T-helper 2 cell treated with Interferon-gamma antibody and Interleukin-4, amounts not matched to agents 5 μg/mL and 100 μg/mL, for 36 hours (primary cell): Measurements from ENCODE around the gene MATN1.

Experiments
- DNase-seq: peaks from one replicate; pipeline ENCODE4 v3.0.0; 2021; ENCODE audit warnings: low spot score
- H3K27ac Mint-ChIP-seq: one replicate; pipeline ENCODE4 v1.8.0; 2021; ENCODE audit warnings: mild to moderate bottlenecking, mixed read lengths
- H3K27me3 Mint-ChIP-seq: one replicate; pipeline ENCODE4 v1.8.0; 2021; ENCODE audit warnings: low read depth, mixed read lengths
- H3K36me3 Mint-ChIP-seq: one replicate; pipeline ENCODE4 v1.8.0; 2021; ENCODE audit warnings: low read depth, mixed read lengths
- H3K4me1 Mint-ChIP-seq: one replicate; pipeline ENCODE4 v1.8.0; 2021; ENCODE audit warnings: low read depth, mixed read lengths
- H3K4me3 Mint-ChIP-seq: one replicate; pipeline ENCODE4 v1.8.0; 2022; ENCODE audit warnings: mild to moderate bottlenecking, moderate library complexity, mixed read lengths
- H3K9me3 Mint-ChIP-seq: one replicate; pipeline ENCODE4 v1.8.0; 2021; ENCODE audit warnings: mixed read lengths

MATN1 gene

GRCh38 chr1:30665216-30666010 is 58.0 kb downstream of the MATN1 start:
- H3K27ac Mint-ChIP-seq, result no peak overlapping the region
- H3K27me3 Mint-ChIP-seq, result peaks cover 3% of the 10 kb centered on the region
- H3K9me3 Mint-ChIP-seq, result no peaks in the 10 kb centered on the region
- H3K4me1 Mint-ChIP-seq, result no peaks in the 10 kb centered on the region
- no peak overlapping the region for H3K4me3 Mint-ChIP-seq
- no peaks in the 10 kb centered on the region for H3K36me3 Mint-ChIP-seq
- DNase-seq, result no peak

- Mint-ChIP-seq H3K9me3 (no peaks in the 10 kb centered on the region), H3K27me3 (peaks cover 3% of the 10 kb centered on the region), H3K36me3 (no peaks in the 10 kb centered on the region), H3K4me1 (no peaks in the 10 kb centered on the region), H3K27ac (no peak overlapping the region), H3K4me3 (no peak overlapping the region)
- no peak for DNase-seq
Measured at GRCh38 chr1:30664103-30664755, 59.2 kb downstream of the MATN1 start.

GRCh38 chr1:30663596-30664091 is 59.7 kb downstream of the MATN1 start:
- H3K27me3 Mint-ChIP-seq, result peaks cover 3% of the 10 kb centered on the region
- DNase-seq, result no peak
- no peaks in the 10 kb centered on the region for H3K36me3 Mint-ChIP-seq
- H3K4me1 Mint-ChIP-seq, result no peaks in the 10 kb centered on the region
- no peak overlapping the region for H3K4me3 Mint-ChIP-seq
- H3K9me3 Mint-ChIP-seq, result no peaks in the 10 kb centered on the region
- H3K27ac Mint-ChIP-seq, result no peak overlapping the region

GRCh38 chr1:30662291-30662840 is 61.0 kb downstream of the MATN1 start:
- H3K27ac Mint-ChIP-seq, result no peak overlapping the region
- no peak overlapping the region for H3K4me3 Mint-ChIP-seq
- peaks cover 3% of the 10 kb centered on the region for H3K27me3 Mint-ChIP-seq
- H3K36me3 Mint-ChIP-seq, result no peaks in the 10 kb centered on the region
- H3K4me1 Mint-ChIP-seq, result no peaks in the 10 kb centered on the region
- no peak for DNase-seq
- H3K9me3 Mint-ChIP-seq, result no peaks in the 10 kb centered on the region

GRCh38 chr1:30661311-30661710 is 62.1 kb downstream of the MATN1 start:
- H3K27ac Mint-ChIP-seq, result no peak overlapping the region
- H3K4me1 Mint-ChIP-seq, result no peaks in the 10 kb centered on the region
- H3K4me3 Mint-ChIP-seq, result no peak overlapping the region
- no peaks in the 10 kb centered on the region for H3K27me3 Mint-ChIP-seq
- DNase-seq, result no peak
- H3K36me3 Mint-ChIP-seq, result no peaks in the 10 kb centered on the region
- no peaks in the 10 kb centered on the region for H3K9me3 Mint-ChIP-seq
